Posterior cingulate gyrus (tissue), 11 donors: ENCODE results near the gene RNU1-1.
"Not testable (repeated sequence)": the region's sequence is repeated elsewhere in the genome, so short reads cannot be mapped to it uniquely, and the experiment has no call there.

ENCODE experiments used
- DNase-seq, 10 donors: peaks; one replicate each; pipeline versions ENCODE4 v3.0.0 to v3.0.0-alpha.2; 2020 to 2021; ENCODE audit warnings: mixed read lengths in 3 of 10
- intact Hi-C: fragments of 100-400 bp; cut with DNase I; formaldehyde crosslinking; loops from one replicate; pipeline ENCODE4 v1.15.1; 2023

Gene RNU1-1

GRCh38 chr1:16514107-16515055 lies at the start of gene RNU1-1:
TSS of gene RNU1-1 (minus strand) at chr1:16514285.
- peak; percentile 54 to 100 (median 88) for DNase-seq
- intact Hi-C loops: not testable (repeated sequence)

GRCh38 chr1:16561035-16561434 lies 47.0 kb upstream of the RNU1-1 start:
- peak in 1 of 10 donors; percentile 70 for DNase-seq
- intact Hi-C loops: not testable (repeated sequence)

GRCh38 chr1:16560498-16560897 lies 46.4 kb upstream of the RNU1-1 start:
- DNase-seq: peak in 2 of 10 donors; percentile 62 to 64
- intact Hi-C loops: not testable (repeated sequence)

DNA sequence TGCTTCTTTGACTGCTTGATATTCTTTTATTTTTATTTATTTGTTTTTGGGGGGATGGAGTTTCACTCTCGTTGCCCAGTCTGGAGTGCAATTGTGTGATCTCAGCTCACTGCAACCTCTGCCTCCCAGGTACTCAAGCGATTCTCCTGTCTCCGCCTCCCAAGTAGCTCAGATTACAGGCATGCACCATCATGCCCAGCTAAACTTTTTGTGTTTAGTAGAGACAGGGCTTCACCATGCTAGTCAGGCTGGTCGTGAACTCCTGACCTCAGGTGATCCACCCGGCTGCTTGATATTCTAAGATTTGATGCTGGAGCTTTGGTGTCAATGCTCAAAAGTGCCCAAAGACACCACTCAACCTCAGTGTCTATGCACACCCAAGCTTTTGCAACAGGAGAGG lies 45.6 kb upstream of the RNU1-1 start:
- intact Hi-C loops, DNase-seq: not testable (repeated sequence)

GRCh38 chr1:16557034-16557433 lies 42.9 kb upstream of the RNU1-1 start:
- intact Hi-C loops: not testable (repeated sequence)

DNA sequence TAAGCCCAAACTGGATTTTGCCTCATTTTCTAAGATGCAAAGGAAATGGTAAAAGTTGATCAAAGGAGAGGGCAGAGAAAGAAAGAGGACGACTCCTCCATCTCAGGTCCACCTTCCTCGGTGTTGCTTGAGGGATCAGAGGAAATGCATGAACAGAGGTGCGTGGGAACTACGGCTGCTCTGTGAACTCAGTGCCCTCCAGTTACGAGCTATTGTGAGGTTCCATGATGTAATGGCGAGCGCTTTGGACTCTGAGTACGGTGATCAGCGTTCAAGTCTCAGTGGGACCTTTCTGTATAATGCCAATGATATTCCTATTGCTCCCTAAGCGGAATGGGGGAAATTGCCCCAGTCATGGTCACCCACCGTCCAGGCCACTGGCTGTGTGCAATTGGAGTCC lies 39.2 kb upstream of the RNU1-1 start:
- peak in 1 of 10 donors; percentile 75 for DNase-seq
- intact Hi-C loops: not testable (repeated sequence)

More at GRCh38 chr1:16557034-16557433, 42.9 kb upstream of the RNU1-1 start:
- DNase-seq: not testable (repeated sequence)

GRCh38 chr1:16550212-16550918 lies 36.3 kb upstream of the RNU1-1 start:
- DNase-seq: peak in 1 of 10 donors; percentile 58
- intact Hi-C loops: not testable (repeated sequence)

GRCh38 chr1:16549545-16549944 lies 35.5 kb upstream of the RNU1-1 start:
- DNase-seq, intact Hi-C loops: not testable (repeated sequence)

- intact Hi-C loops: not testable (repeated sequence)
These were observed 33.6 kb upstream of the RNU1-1 start for GRCh38 chr1:16547502-16548241.

GRCh38 chr1:16545682-16546095 lies 31.6 kb upstream of the RNU1-1 start:
- peak in 2 of 10 donors; percentile 37 to 72 for DNase-seq
- intact Hi-C loops: not testable (repeated sequence)

More at GRCh38 chr1:16547502-16548241, 33.6 kb upstream of the RNU1-1 start:
- peak in 1 of 10 donors; percentile 27 for DNase-seq

GRCh38 chr1:16540421-16540893 lies 26.4 kb upstream of the RNU1-1 start:
- intact Hi-C loops, DNase-seq: not testable (repeated sequence)

GRCh38 chr1:16537528-16537927 lies 23.4 kb upstream of the RNU1-1 start:
- DNase-seq, intact Hi-C loops: not testable (repeated sequence)

- intact Hi-C loops: not testable (repeated sequence)
- DNase-seq: peak in 1 of 10 donors; percentile 66
These were observed 22.7 kb upstream of the RNU1-1 start for GRCh38 chr1:16536796-16537195.

- peak in 1 of 10 donors; percentile 37 for DNase-seq
These were observed 21.8 kb upstream of the RNU1-1 start for GRCh38 chr1:16535898-16536297.

GRCh38 chr1:16535487-16535886 lies 21.4 kb upstream of the RNU1-1 start:
- peak in 1 of 10 donors; percentile 83 for DNase-seq
- intact Hi-C loops: not testable (repeated sequence)

More at GRCh38 chr1:16535898-16536297, 21.8 kb upstream of the RNU1-1 start:
- intact Hi-C loops: not testable (repeated sequence)

DNA sequence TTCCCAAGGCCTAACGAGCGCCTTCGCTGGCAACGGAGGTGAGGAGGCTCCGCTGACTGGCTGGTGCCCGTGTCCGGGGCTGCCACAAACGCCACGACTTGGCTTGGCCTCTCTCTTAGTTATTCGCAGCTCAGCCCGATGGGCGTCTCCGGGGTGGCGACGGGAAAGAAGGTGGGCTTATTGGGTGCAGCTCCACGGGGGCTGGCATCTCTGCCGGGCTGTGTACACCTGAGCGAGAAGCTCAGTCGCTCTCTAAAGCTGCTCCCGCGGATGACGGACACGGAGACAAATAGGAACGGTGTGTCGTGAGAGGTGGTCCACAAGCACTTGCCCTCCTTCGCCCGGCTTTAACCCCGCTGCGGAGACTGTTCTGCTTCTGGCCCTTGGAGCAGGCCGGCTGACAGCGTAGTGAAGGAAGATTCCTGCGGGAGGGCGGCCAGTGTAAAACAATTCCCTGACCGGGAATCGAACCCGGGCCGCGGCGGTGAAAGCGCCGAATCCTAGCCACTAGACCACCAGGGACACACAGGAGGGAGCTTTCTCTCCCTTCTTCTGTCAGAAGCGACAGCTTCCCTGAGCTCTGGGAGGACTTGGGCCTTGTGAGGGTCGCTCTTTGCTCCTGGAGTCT lies 20.9 kb upstream of the RNU1-1 start:
- intact Hi-C loops: not testable (repeated sequence)
- peak in 9 of 10 donors; percentile 48 to 97 (median 78) for DNase-seq

GRCh38 chr1:16534239-16534828 lies 20.2 kb upstream of the RNU1-1 start:
- intact Hi-C loops: not testable (repeated sequence)
- peak in 2 of 10 donors; percentile 21 to 39 for DNase-seq

- intact Hi-C loops: not testable (repeated sequence)
- peak in 2 of 10 donors; percentile 27 to 36 for DNase-seq
These were observed 18.3 kb upstream of the RNU1-1 start for GRCh38 chr1:16532235-16532991.
